C4-2B (cell line): ENCODE measurements around the gene AHCYL2.
"Not testable (repeated sequence)": the region's sequence is repeated elsewhere in the genome, so short reads cannot be mapped to it uniquely, and the experiment has no call there.

Experiments
- H3K27ac ChIP-seq: fragments of 450-650 bp; 2 replicates; pipeline ENCODE4 v1.5.1; 2017
- ZFX ChIP-seq: fragments of 450-650 bp; IDR thresholded peaks from 2 replicates; pipeline ENCODE4 v1.6.1; 2017
- TF ChIP-seq, protein P1 (sequence below): fragments of 450-650 bp; conservative IDR thresholded peaks from 2 replicates; pipeline ENCODE4 v1.5.1; 2017; ENCODE audit warnings: mild to moderate bottlenecking

The AHCYL2 gene

GRCh38 chr7:129283936-129284335, 59.1 kb downstream of the AHCYL2 start:
- TF ChIP-seq ZFX: no peak
- TF ChIP-seq, protein P1, sequence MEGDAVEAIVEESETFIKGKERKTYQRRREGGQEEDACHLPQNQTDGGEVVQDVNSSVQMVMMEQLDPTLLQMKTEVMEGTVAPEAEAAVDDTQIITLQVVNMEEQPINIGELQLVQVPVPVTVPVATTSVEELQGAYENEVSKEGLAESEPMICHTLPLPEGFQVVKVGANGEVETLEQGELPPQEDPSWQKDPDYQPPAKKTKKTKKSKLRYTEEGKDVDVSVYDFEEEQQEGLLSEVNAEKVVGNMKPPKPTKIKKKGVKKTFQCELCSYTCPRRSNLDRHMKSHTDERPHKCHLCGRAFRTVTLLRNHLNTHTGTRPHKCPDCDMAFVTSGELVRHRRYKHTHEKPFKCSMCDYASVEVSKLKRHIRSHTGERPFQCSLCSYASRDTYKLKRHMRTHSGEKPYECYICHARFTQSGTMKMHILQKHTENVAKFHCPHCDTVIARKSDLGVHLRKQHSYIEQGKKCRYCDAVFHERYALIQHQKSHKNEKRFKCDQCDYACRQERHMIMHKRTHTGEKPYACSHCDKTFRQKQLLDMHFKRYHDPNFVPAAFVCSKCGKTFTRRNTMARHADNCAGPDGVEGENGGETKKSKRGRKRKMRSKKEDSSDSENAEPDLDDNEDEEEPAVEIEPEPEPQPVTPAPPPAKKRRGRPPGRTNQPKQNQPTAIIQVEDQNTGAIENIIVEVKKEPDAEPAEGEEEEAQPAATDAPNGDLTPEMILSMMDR: no peak
- H3K27ac ChIP-seq: no peak overlapping the region

DNA sequence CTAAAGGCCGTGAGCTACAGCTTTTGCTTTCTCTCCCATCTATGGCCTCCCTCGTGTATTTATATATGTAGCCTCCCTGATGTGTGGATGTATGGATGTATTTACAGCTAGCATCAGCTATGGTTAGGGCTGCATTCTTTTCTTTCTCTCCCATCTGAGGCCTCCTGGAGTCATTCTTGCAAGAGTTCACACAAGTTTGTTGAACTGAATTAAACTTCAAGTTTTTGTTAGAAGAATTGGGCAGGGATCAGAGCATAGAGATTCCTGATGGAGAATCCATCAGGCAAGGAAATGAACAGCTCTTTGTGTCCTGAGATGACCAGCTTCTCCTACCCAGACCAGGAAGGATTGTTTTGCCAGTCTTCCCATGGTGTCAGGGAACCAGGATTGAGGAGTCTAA, 60.3 kb downstream of the AHCYL2 start:
- TF ChIP-seq ZFX: no peak
- TF ChIP-seq, protein P1: no peak
- H3K27ac ChIP-seq: no peak overlapping the region

DNA sequence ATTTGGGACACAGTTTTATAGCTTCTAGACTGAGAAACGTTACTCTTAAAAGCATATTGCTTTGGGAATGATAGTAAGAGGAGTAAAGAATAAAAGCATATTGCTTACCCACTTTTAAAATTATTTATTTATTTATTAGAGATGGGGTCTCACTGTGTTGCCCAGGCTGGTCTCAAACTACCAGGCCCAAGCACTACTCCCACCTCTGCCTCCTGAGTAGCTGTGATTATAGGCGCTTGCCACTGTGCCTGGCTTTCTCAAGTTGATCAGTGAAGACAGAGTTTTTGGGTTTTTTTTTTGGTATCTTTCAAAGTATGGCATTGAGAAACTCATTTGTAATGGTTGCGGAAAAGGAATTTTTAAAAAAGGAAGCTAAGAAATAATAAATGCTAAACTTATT, 68.0 kb downstream of the AHCYL2 start:
- no peak overlapping the region for H3K27ac ChIP-seq
- TF ChIP-seq ZFX: no peak
- TF ChIP-seq, protein P1: no peak

- no peak for TF ChIP-seq ZFX
- TF ChIP-seq, protein P1: no peak
- H3K27ac ChIP-seq: no peak overlapping the region
These were observed 70.2 kb downstream of the AHCYL2 start for GRCh38 chr7:129295015-129295423.

GRCh38 chr7:129298268-129298893, 73.6 kb downstream of the AHCYL2 start:
- no peak overlapping the region for H3K27ac ChIP-seq
- TF ChIP-seq, protein P1: peak; percentile 94
- no peak for TF ChIP-seq ZFX

DNA sequence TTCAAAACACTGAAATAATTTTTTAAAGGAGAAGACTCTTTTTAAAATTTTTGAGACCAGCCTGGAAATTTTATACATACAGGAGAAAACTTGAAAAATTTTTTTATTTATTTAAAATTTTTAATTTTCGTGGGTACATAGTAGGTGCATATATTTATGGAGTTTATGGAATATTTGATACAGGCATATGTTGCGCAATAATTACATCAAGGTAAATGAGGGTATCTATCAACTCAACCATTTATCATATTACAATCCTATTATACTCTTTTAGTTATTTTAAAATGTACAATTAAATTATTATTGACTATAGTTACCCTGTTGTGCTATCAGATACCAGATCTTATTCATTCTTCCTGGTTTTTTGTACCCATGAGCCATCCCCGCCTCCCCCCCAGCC, 75.1 kb downstream of the AHCYL2 start:
- TF ChIP-seq ZFX: no peak
- TF ChIP-seq, protein P1: no peak
- H3K27ac ChIP-seq: no peak overlapping the region

DNA sequence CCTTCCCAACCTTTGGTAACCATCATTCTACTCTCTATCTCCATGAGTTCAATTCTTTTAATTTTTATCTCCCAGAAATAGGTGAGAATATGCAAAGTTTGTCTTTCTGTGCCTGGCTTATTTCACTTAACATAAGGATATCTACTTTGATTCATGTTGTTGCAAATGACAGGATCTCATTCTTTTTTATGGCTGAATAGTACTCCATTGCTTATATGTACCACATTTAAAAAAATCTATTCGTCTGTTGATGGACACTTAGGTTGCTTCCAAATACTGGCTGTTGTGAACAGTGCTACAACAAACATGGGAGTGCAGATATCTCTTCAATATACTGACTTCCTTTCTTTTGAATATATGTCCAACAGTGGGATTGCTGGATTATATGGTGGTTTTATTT, 75.5 kb downstream of the AHCYL2 start:
- H3K27ac ChIP-seq: not testable (repeated sequence)

DNA sequence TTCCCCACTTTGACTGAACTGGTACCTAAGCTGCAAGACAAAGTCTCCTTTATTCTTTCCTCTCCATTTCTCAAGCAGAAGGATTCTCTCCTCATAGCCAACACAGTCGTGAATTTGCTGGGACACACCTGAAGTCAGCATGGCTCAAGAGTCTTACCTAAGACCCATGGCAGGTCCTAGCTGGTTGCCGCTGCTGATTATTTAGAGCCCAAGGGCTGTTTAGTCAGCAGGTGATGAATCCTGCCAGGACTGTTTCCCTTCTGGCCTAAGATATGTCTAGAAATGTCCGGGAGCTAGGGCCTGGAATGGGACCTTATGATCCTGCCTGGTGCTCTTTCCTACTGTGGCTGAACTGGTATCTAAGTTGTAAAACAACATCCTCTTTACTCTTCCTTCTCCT, 82.8 kb downstream of the AHCYL2 start:
- no peak for TF ChIP-seq ZFX
- TF ChIP-seq, protein P1: no peak
- H3K27ac ChIP-seq: no peak overlapping the region
